K562 (cell line): ENCODE results near the gene REEP2. TPM values are rescaled to one million over a fixed set of nuclear protein-coding genes. Genes with fewer than 3 reads are reported as not detected.
A peak's percentile ranks its signal among the peaks of the same experiment; 100 is the strongest.

Source experiments
- CUX1 ChIP-seq: fragments of 200-800 bp; sonication (Bioruptor generic); IDR thresholded peaks from 2 replicates; pipeline ENCODE4 v1.6.1; 2016; ENCODE audit warnings: missing genetic modification characterization, missing compliant biosample characterization
- DACH1 ChIP-seq: fragments of 450-650 bp; IDR thresholded peaks from 2 replicates; pipeline ENCODE4 v1.6.1; 2018; ENCODE audit not compliant: partially characterized antibody
- E2F3 ChIP-seq: fragments of 250-450 bp; sonication (Bioruptor Pico); IDR thresholded peaks from 2 replicates; pipeline ENCODE4 v1.4.0; 2020; ENCODE audit warnings: mild to moderate bottlenecking
- EZH2 ChIP-seq: IDR thresholded peaks from 2 replicates; pipeline ENCODE4 v1.6.1; 2012; ENCODE audit warnings: low read depth, mild to moderate bottlenecking, inconsistent platforms, low read length, borderline replicate concordance
- NFIX ChIP-seq: fragments of 250-450 bp; sonication (Bioruptor Pico); IDR thresholded peaks from 2 replicates; pipeline ENCODE4 v1.4.0; 2020; ENCODE audit warnings: low read depth, mild to moderate bottlenecking, moderate library complexity
- PATZ1 ChIP-seq: fragments of 250-450 bp; sonication (Bioruptor Pico); IDR thresholded peaks from 2 replicates; pipeline ENCODE4 v1.5.0; 2020; ENCODE audit warnings: mild to moderate bottlenecking, borderline replicate concordance
- SOX6 ChIP-seq: fragments of 450-650 bp; IDR thresholded peaks from 2 replicates; pipeline ENCODE4 v1.6.1; 2014; ENCODE audit warnings: mild to moderate bottlenecking
- ZBTB43 ChIP-seq: sonication (generic); formaldehyde crosslinking; IDR thresholded peaks from 2 replicates; pipeline ENCODE4 v1.8.0; 2023; ENCODE audit warnings: mild to moderate bottlenecking, missing genetic modification reagents
- ZFP91 ChIP-seq: sonication (generic); formaldehyde crosslinking; IDR thresholded peaks from 2 replicates; pipeline ENCODE4 v1.8.0; 2022; ENCODE audit warnings: mild to moderate bottlenecking, missing genetic modification reagents
- ZKSCAN3 ChIP-seq: fragments of 250-450 bp; sonication (Bioruptor Pico); IDR thresholded peaks from 2 replicates; pipeline ENCODE4 v1.4.0; 2020
- ZNF311 ChIP-seq: fragments of 250-450 bp; sonication (Bioruptor Pico); IDR thresholded peaks from 2 replicates; pipeline ENCODE4 v1.4.0; 2020; ENCODE audit warnings: mild to moderate bottlenecking, moderate library complexity
- ZNF740 ChIP-seq, 3 experiments: fragments of 200-800 bp in 1 of 3; sonication (Bioruptor generic) in 1 of 3; sonication (generic) in 1 of 3; formaldehyde crosslinking in 1 of 3; IDR thresholded peaks; 2 replicates each; pipeline versions ENCODE4 v1.6.1 to v1.8.0; 2016 to 2022; ENCODE audit warnings: mild to moderate bottlenecking in 2 of 3, missing compliant biosample characterization in 2 of 3, missing genetic modification characterization in 2 of 3, missing genetic modification reagents in 1 of 3
- polyA plus RNA-seq, 8 experiments: library from polyadenylated mRNA; depleted of rRNA in 4 of 8; stranded (reverse) in 5 of 8; unstranded in 3 of 8; fragments of >200 nt; fragmentation: Nextera tagmentation in 2 of 8; fragmentation: Illumina TruSeq in 1 of 8; extraction: Ambion mirVana in 2 of 8; extraction: Trizol in 1 of 8; gene quantifications; 2 replicates each; pipeline versions ENCODE4 v1.2.1 to v1.2.3, GENCODE V29; 2011 to 2014; ENCODE audit warnings: inconsistent platforms in 1 of 8, missing spikeins in 1 of 8
- total RNA-seq, 7 experiments: library from RNA; depleted of rRNA in 6 of 7; stranded (reverse); fragments of >200 nt in 6 of 7; fragmentation: Illumina TruSeq in 2 of 7; extraction: Trizol in 2 of 7; gene quantifications; 2 replicates each; pipeline versions ENCODE4 v1.2.1 to v1.2.3, GENCODE V29; 2011 to 2021; ENCODE audit warnings: low replicate concordance in 1 of 7

The REEP2 gene
- total and polyA plus RNA-seq, 9 of the 15 experiments (the other 6 are each of a cell fraction or from before 2014, with no cell fraction given): 0.03 to 1.1 (median 0.12) TPM; not detected in 1

- TF ChIP-seq CUX1 (CRISPR knock-in tag) (no peak), NFIX (no peak), E2F3 (no peak), ZKSCAN3 (CRISPR knock-in tag) (no peak), DACH1 (no peak), ZFP91 (CRISPR knock-in tag) (no peak), EZH2 (no peak), ZBTB43 (CRISPR knock-in tag) (peak; percentile 56; the same call in 1 of the 2 replicates), PATZ1 (no peak), ZNF740 (CRISPR knock-in tag; IDR thresholded peaks at IDR 0.05) (0 out of 2 replicates have a peak, but pooled peaks have one; percentile 54), ZNF740 (tag; IDR thresholded peaks at IDR 0.05) (no peak), ZNF311 (no peak), SOX6 (peak; percentile 45)
Measured at GRCh38 chr5:138449501-138450239, 10.8 kb downstream of the REEP2 start (continued).
